Neural crest cell (in vitro differentiated cells): ENCODE measurements around the gene PNMA8A. TPM values are rescaled to one million over a fixed set of nuclear protein-coding genes. Genes with fewer than 3 reads are reported as not detected.

Source experiments
- DNase-seq: peaks from one replicate; pipeline ENCODE4 v3.0.0; 2021; ENCODE audit warnings: low read depth, mixed read lengths, low spot score
- H3K27ac Mint-ChIP-seq: one replicate; pipeline ENCODE4 v1.8.0; 2021; ENCODE audit warnings: mild to moderate bottlenecking, mixed read lengths; ENCODE audit not compliant: unreplicated experiment
- H3K27me3 Mint-ChIP-seq: 2 replicates; pipeline ENCODE4 v1.8.0; 2021; ENCODE audit warnings: low read depth, mild to moderate bottlenecking, mixed read lengths
- H3K36me3 Mint-ChIP-seq: 2 replicates; pipeline ENCODE4 v1.8.0; 2021; ENCODE audit warnings: low read depth, mild to moderate bottlenecking, mixed read lengths
- H3K4me1 Mint-ChIP-seq: 2 replicates; pipeline ENCODE4 v1.8.0; 2021; ENCODE audit warnings: mixed read lengths
- H3K4me3 Mint-ChIP-seq: one replicate; pipeline ENCODE4 v1.8.0; 2021; ENCODE audit warnings: mild to moderate bottlenecking, mixed read lengths
- H3K9me3 Mint-ChIP-seq: 2 replicates; pipeline ENCODE4 v1.8.0; 2021; ENCODE audit warnings: mixed read lengths
- CTCF ChIP-seq: fragments of 200-600 bp; sonication (generic); conservative IDR thresholded peaks from 2 replicates; pipeline ENCODE4 v1.5.0; 2021; ENCODE audit warnings: antibody characterized with exemption, mild to moderate bottlenecking
- total RNA-seq: library from RNA; stranded (reverse); gene quantifications from 2 replicates; pipeline ENCODE4 v1.2.1, GENCODE V29; 2021

The PNMA8A gene
- total RNA-seq, 1 donor from 2014 or later: 28.4 TPM

GRCh38 chr19:46461537-46461936, 9.8 kb downstream of the PNMA8A start:
- H3K27ac Mint-ChIP-seq: no peak overlapping the region
- no peak for TF ChIP-seq CTCF

GRCh38 chr19:46460981-46461380, 10.4 kb downstream of the PNMA8A start:
- Mint-ChIP-seq H3K9me3 (no peaks in the 10 kb centered on the region), H3K27me3 (no peaks in the 10 kb centered on the region), H3K36me3 (peaks cover 4% of the 10 kb centered on the region), H3K4me1 (no peaks in the 10 kb centered on the region), H3K27ac (no peak overlapping the region), H3K4me3 (no peak overlapping the region)
- no peak for DNase-seq
- no peak for TF ChIP-seq CTCF

More at GRCh38 chr19:46461537-46461936, 9.8 kb downstream of the PNMA8A start:
- Mint-ChIP-seq H3K36me3 (peaks cover 5% of the 10 kb centered on the region), H3K27me3 (no peaks in the 10 kb centered on the region), H3K4me1 (no peaks in the 10 kb centered on the region), H3K4me3 (no peak overlapping the region), H3K9me3 (no peaks in the 10 kb centered on the region)
- no peak for DNase-seq

GRCh38 chr19:46460055-46460454, 11.3 kb downstream of the PNMA8A start:
- DNase-seq: no peak
- Mint-ChIP-seq H3K27ac (no peak overlapping the region), H3K4me1 (no peaks in the 10 kb centered on the region), H3K36me3 (peaks cover 4% of the 10 kb centered on the region), H3K9me3 (no peaks in the 10 kb centered on the region), H3K4me3 (no peak overlapping the region), H3K27me3 (no peaks in the 10 kb centered on the region)
- TF ChIP-seq CTCF: no peak

- Mint-ChIP-seq H3K4me3 (no peak overlapping the region), H3K27me3 (no peaks in the 10 kb centered on the region), H3K4me1 (peaks cover 4% of the 10 kb centered on the region), H3K9me3 (no peaks in the 10 kb centered on the region), H3K36me3 (no peaks in the 10 kb centered on the region), H3K27ac (no peak overlapping the region)
- no peak for TF ChIP-seq CTCF
- no peak for DNase-seq
These were observed 14.4 kb downstream of the PNMA8A start for GRCh38 chr19:46456930-46457329.

- peaks cover 16% of the 10 kb centered on the region for H3K4me1 Mint-ChIP-seq
- TF ChIP-seq CTCF: no peak
- no peak overlapping the region for H3K4me3 Mint-ChIP-seq
- H3K27ac Mint-ChIP-seq: no peak overlapping the region
- peaks cover 6% of the 10 kb centered on the region for H3K36me3 Mint-ChIP-seq
- H3K27me3 Mint-ChIP-seq: no peaks in the 10 kb centered on the region
- no peak for DNase-seq
- peaks cover 6% of the 10 kb centered on the region for H3K9me3 Mint-ChIP-seq
These were observed 17.1 kb downstream of the PNMA8A start for GRCh38 chr19:46454244-46454643.

GRCh38 chr19:46453661-46454060, 17.7 kb downstream of the PNMA8A start:
- TF ChIP-seq CTCF: no peak
- Mint-ChIP-seq H3K27ac (no peak overlapping the region), H3K4me1 (peaks cover 16% of the 10 kb centered on the region), H3K9me3 (peaks cover 7% of the 10 kb centered on the region), H3K4me3 (no peak overlapping the region), H3K27me3 (no peaks in the 10 kb centered on the region), H3K36me3 (peaks cover 6% of the 10 kb centered on the region)
- no peak for DNase-seq
